ENCODE data around the gene PLD4. TPM values are rescaled to one million over a fixed set of nuclear protein-coding genes. Genes with fewer than 3 reads are reported as not detected.

The PLD4 gene
- total and polyA plus RNA-seq, 2 of the 8 experiments (the other 6 are each of a cell fraction or from before 2014, with no cell fraction given) = 0.05 TPM; not detected in 1

DNA sequence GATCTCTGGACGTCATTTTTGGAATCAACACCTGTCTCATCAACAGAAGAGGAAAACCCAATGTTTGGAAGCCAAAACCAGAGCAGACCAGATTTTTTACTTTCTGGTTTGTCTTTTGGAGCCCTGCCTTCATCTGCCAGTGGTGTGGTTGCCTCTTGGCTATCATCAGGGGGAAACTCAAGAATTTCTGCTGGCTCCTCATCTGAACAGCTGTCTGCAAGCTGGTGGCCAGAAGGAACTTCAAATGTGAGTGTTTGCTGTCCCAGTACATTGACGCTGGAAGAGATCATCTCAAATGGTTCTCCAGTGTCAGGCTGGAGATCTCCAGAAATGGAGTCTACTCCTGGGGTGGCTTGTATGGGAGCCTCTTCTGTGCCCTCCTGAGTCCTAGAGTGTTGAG is 13.8 kb downstream of the PLD4 start:
- no peak for FAIRE-seq
- TF ChIP-seq, protein P1, sequence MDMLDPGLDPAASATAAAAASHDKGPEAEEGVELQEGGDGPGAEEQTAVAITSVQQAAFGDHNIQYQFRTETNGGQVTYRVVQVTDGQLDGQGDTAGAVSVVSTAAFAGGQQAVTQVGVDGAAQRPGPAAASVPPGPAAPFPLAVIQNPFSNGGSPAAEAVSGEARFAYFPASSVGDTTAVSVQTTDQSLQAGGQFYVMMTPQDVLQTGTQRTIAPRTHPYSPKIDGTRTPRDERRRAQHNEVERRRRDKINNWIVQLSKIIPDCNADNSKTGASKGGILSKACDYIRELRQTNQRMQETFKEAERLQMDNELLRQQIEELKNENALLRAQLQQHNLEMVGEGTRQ (IDR thresholded peaks at IDR 0.05; ENCODE audit: low read length) = no peak
- TF ChIP-seq SIRT6 (IDR thresholded peaks at IDR 0.05; ENCODE audit: low read length) = no peak
- no peak for TF ChIP-seq NANOG (IDR thresholded peaks at IDR 0.05; ENCODE audit: insufficient read depth, low read depth, low read length, poor library complexity, severe bottlenecking)
- TF ChIP-seq KDM4A (IDR thresholded peaks at IDR 0.05; ENCODE audit: low read depth, low read length, severe bottlenecking) = no peak
- TF ChIP-seq YY1 (IDR thresholded peaks at IDR 0.05; ENCODE audit: low read depth, low read length) = no peak
- no peak for TF ChIP-seq TBP (IDR thresholded peaks at IDR 0.05; ENCODE audit: low read depth, low read length)
- no peak for TF ChIP-seq CBX5 (IDR thresholded peaks at IDR 0.05; ENCODE audit: low read depth, low read length)
- TF ChIP-seq, protein P2, sequence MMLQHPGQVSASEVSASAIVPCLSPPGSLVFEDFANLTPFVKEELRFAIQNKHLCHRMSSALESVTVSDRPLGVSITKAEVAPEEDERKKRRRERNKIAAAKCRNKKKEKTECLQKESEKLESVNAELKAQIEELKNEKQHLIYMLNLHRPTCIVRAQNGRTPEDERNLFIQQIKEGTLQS (IDR thresholded peaks at IDR 0.05; ENCODE audit: insufficient read depth, low read depth, low read length) = no peak
- TF ChIP-seq HDAC2 (IDR thresholded peaks at IDR 0.05; ENCODE audit: borderline replicate concordance in 1 of 2, low read depth in 2 of 2, low read length in 2 of 2) = no peak
- TF ChIP-seq CREB1 (IDR thresholded peaks at IDR 0.05) = no peak
- TF ChIP-seq ASH2L (IDR thresholded peaks at IDR 0.05; ENCODE audit: low read length) = no peak
- no peak for TF ChIP-seq CHD1 (IDR thresholded peaks at IDR 0.05; ENCODE audit: low read depth, low read length)
- no peak for TF ChIP-seq RXRA (IDR thresholded peaks at IDR 0.05; ENCODE audit: insufficient read depth, low read depth, low read length)

More for the DNA sequence above, 13.8 kb downstream of the PLD4 start:
- no peak overlapping the region for H3K23ac ChIP-seq (ENCODE audit: insufficient read length)
- H4K91ac ChIP-seq (replicated peaks; ENCODE audit: insufficient read length, low read length) = no peak overlapping the region
- H3K9ac ChIP-seq (replicated peaks in 1 of 4; ENCODE audit: extremely low read depth in 1 of 4, low read depth in 3 of 4, low read length in 3 of 4) = no peak overlapping the region
- H3K4me1 ChIP-seq (replicated peaks in 1 of 4; ENCODE audit: control insufficient read depth in 3 of 4, insufficient read depth in 4 of 4, low read length in 3 of 4) = no peaks in the 10 kb centered on the region
- DNase-seq (ENCODE audit: low read depth in 1 of 2, low spot score in 2 of 2) = no peak
- H3K18ac ChIP-seq (ENCODE audit: extremely low read depth, low read length) = no peak overlapping the region
- no peaks in the 10 kb centered on the region for H4K20me1 ChIP-seq (replicated peaks in 1 of 2; ENCODE audit: control insufficient read depth in 1 of 2, insufficient read depth in 2 of 2, low read length in 2 of 2)
- CTCF ChIA-PET (ENCODE audit: partially characterized antibody) = interaction anchor here (0.6 to 4.5 kb wide), 8 partner anchors 9 to 112 kb away, joined by 3 to 21 read pairs (median 4); no protein-coding TSS in a partner anchor
- peaks cover 5 to 57% (median 29%) of the 10 kb centered on the region in 4 experiments for H3K27me3 ChIP-seq (replicated peaks in 1 of 4; ENCODE audit: control insufficient read depth in 3 of 4, extremely low read depth in 1 of 4, insufficient read depth in 3 of 4, low read length in 3 of 4)
- no peak overlapping the region for H3K4me2 ChIP-seq (ENCODE audit: insufficient read depth in 1 of 2, low read depth in 2 of 2, low read length in 2 of 2)
- H2BK15ac ChIP-seq (ENCODE audit: low read length) = no peak overlapping the region
- no peaks in the 10 kb centered on the region for H3K79me2 ChIP-seq (ENCODE audit: control insufficient read depth in 1 of 2, insufficient read depth in 2 of 2, low read length in 2 of 2)
- POLR2A ChIA-PET (ENCODE audit: partially characterized antibody) = no interaction called here
- no peak overlapping the region for H3K27ac ChIP-seq (ENCODE audit: low read depth, low read length)
- no peak overlapping the region for H4K5ac ChIP-seq (ENCODE audit: insufficient read length, low read depth, low read length)
- H2AFZ ChIP-seq (ENCODE audit: low read length) = no peak overlapping the region
- no peak overlapping the region for H3K56ac ChIP-seq (replicated peaks; ENCODE audit: insufficient read length, low read depth, low read length)
- WGBS, 2 experiments (ENCODE audit: extremely low coverage in 1 of 2, insufficient coverage in 1 of 2, insufficient read length in 1 of 2, insufficient replicate concordance in 2 of 2, low coverage in 1 of 2, low lambda C conversion rate in 2 of 2, missing lambda C conversion rate in 1 of 2) = 85% methylated on average over 2 of the region's 2 CpGs; no CpG with 5 or more reads in 1 of the 2 experiments
- peaks cover 0 to 16% of the 10 kb centered on the region in 2 experiments; a peak in 1 of 4 replicates for H3K9me3 ChIP-seq (ENCODE audit: insufficient read depth in 2 of 2, low read depth in 1 of 2, low read length in 1 of 2)
- H3K4ac ChIP-seq (replicated peaks; ENCODE audit: insufficient read length, low read depth, low read length) = no peak overlapping the region
- H2BK120ac ChIP-seq (replicated peaks; ENCODE audit: low read depth, low read length) = no peak overlapping the region
- no peak overlapping the region for H3K4me3 ChIP-seq (ENCODE audit: extremely low read depth in 1 of 4, insufficient read depth in 2 of 4, low read depth in 3 of 4, low read length in 4 of 4)
- H3K79me1 ChIP-seq (ENCODE audit: low read depth, low read length) = no peaks in the 10 kb centered on the region
- no peak overlapping the region for H3K14ac ChIP-seq (ENCODE audit: insufficient read length)
- H2AK5ac ChIP-seq (ENCODE audit: low read depth, low read length) = no peak overlapping the region
- H3K36me3 ChIP-seq (ENCODE audit: control insufficient read depth in 2 of 4, insufficient read depth in 4 of 4, low read length in 3 of 4) = no peaks in the 10 kb centered on the region
- H3K23me2 ChIP-seq (ENCODE audit: low read depth, low read length) = peaks cover 2% of the 10 kb centered on the region; the same call in 1 of the 2 replicates
- H2BK5ac ChIP-seq (ENCODE audit: low read depth, low read length) = no peak overlapping the region
- no peak overlapping the region for H2BK12ac ChIP-seq (ENCODE audit: low read depth, low read length)
- H2BK20ac ChIP-seq (ENCODE audit: low read length) = no peak overlapping the region
- H4K8ac ChIP-seq (ENCODE audit: extremely low read depth, insufficient read depth, low read length) = no peak overlapping the region

Data from H1 (cell line).